GDM1 (cell line): ENCODE results near the gene SENP2.
"Not testable (repeated sequence)": the region's sequence is repeated elsewhere in the genome, so short reads cannot be mapped to it uniquely, and the experiment has no call there.

Experiments
- DNase-seq: peaks from one replicate; lab custom pipeline; 2025; lab: John Stamatoyannopoulos, UW

SENP2 gene

GRCh38 chr3:185585859-185586685, at the start of gene SENP2:
TSS of gene SENP2 (plus strand) at chr3:185586295. CDS start at chr3:185586414, 119 bp downstream.
- DNase-seq = peak; percentile 99

GRCh38 chr3:185537369-185537970, 48.6 kb upstream of the SENP2 start:
- peak; percentile 24 for DNase-seq

- no peak for DNase-seq
These were observed 46.2 kb upstream of the SENP2 start for GRCh38 chr3:185539934-185540333.

- DNase-seq = no peak
These were observed 45.4 kb upstream of the SENP2 start for GRCh38 chr3:185540695-185541094.

- no peak for DNase-seq
These were observed 37.0 kb upstream of the SENP2 start for GRCh38 chr3:185549122-185549521.

GRCh38 chr3:185549651-185550111, 36.4 kb upstream of the SENP2 start:
- no peak for DNase-seq

GRCh38 chr3:185552358-185552877, 33.7 kb upstream of the SENP2 start, which contains the start of gene LIPH:
TSS of gene LIPH (minus strand) at chr3:185552588. CDS start at chr3:185552471, 117 bp downstream.
- DNase-seq = no peak

- DNase-seq = no peak
These were observed 31.0 kb upstream of the SENP2 start for GRCh38 chr3:185555101-185555501.

GRCh38 chr3:185555860-185556347, 30.2 kb upstream of the SENP2 start:
- DNase-seq = no peak

- not testable (repeated sequence) for DNase-seq
These were observed 29.5 kb upstream of the SENP2 start for GRCh38 chr3:185556640-185557039.

GRCh38 chr3:185558395-185558794, 27.7 kb upstream of the SENP2 start:
- DNase-seq = no peak

GRCh38 chr3:185559706-185560090, 26.4 kb upstream of the SENP2 start:
- no peak for DNase-seq

GRCh38 chr3:185560676-185561075, 25.4 kb upstream of the SENP2 start:
- DNase-seq = no peak

- peak; percentile 65 for DNase-seq
These were observed 24.6 kb upstream of the SENP2 start for GRCh38 chr3:185561374-185561943.

GRCh38 chr3:185561958-185562357, 24.1 kb upstream of the SENP2 start:
- peak; percentile 72 for DNase-seq

- DNase-seq = no peak
These were observed 13.9 kb upstream of the SENP2 start for GRCh38 chr3:185572183-185572582.

- peak; percentile 67 for DNase-seq
These were observed 10.8 kb upstream of the SENP2 start for GRCh38 chr3:185575108-185575869.

- DNase-seq = no peak
These were observed 3.9 kb upstream of the SENP2 start for GRCh38 chr3:185582236-185582635.

GRCh38 chr3:185582871-185583270, 3.2 kb upstream of the SENP2 start:
- no peak for DNase-seq

GRCh38 chr3:185583925-185584324, 2.2 kb upstream of the SENP2 start:
- DNase-seq = no peak

GRCh38 chr3:185584686-185585085, 1.4 kb upstream of the SENP2 start:
- DNase-seq = no peak

GRCh38 chr3:185585518-185585858, 607 bp upstream of the SENP2 start:
- no peak for DNase-seq
